Umbilical cord (tissue), 2 donors: ENCODE data around the gene ASB2. TPM values are rescaled to one million over a fixed set of nuclear protein-coding genes. Genes with fewer than 3 reads are reported as not detected.

Experiments used
- DNase-seq: peaks from one replicate; pipeline ENCODE4 v3.0.0-alpha.2; 2015; ENCODE audit warnings: low spot score
- total RNA-seq: library from RNA; depleted of rRNA; stranded (reverse); fragments of >200 nt; gene quantifications from one replicate; pipeline ENCODE4 v1.2.3, GENCODE V29; 2014; ENCODE audit warnings: low replicate concordance; ENCODE audit not compliant: insufficient read depth

ASB2 gene
- total RNA-seq, 1 donor from 2014 or later = 35.4 TPM

GRCh38 chr14:93963692-93964091, 12.7 kb downstream of the ASB2 start:
- DNase-seq = no peak

- no peak for DNase-seq
Measured at GRCh38 chr14:93962701-93963601, 13.4 kb downstream of the ASB2 start.

DNA sequence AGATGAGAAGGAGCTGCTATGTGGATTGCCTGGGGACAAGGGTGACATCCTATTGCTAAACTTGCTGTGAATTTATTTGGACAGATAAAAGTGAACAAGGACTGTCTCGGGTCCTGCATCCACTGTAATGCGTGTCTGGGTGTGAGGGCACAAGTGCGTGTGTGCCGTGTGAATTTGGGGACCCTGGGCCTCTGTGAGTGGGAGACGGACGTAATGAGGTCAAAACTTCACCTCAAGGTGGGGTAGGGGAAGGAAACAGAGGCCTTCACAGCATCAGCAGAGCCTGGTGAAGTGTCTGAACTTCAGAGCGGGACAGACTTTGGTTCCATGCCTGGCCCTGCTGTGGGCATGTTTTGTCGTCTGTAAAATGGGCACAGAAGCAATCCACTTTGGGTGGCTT, 14.8 kb downstream of the ASB2 start:
- no peak for DNase-seq

GRCh38 chr14:93960774-93961438, 15.5 kb downstream of the ASB2 start:
- DNase-seq = no peak

GRCh38 chr14:93960108-93960475, 16.3 kb downstream of the ASB2 start:
- no peak for DNase-seq

- DNase-seq = peak; percentile 84
Measured at GRCh38 chr14:93959239-93960107, 16.9 kb downstream of the ASB2 start.

DNA sequence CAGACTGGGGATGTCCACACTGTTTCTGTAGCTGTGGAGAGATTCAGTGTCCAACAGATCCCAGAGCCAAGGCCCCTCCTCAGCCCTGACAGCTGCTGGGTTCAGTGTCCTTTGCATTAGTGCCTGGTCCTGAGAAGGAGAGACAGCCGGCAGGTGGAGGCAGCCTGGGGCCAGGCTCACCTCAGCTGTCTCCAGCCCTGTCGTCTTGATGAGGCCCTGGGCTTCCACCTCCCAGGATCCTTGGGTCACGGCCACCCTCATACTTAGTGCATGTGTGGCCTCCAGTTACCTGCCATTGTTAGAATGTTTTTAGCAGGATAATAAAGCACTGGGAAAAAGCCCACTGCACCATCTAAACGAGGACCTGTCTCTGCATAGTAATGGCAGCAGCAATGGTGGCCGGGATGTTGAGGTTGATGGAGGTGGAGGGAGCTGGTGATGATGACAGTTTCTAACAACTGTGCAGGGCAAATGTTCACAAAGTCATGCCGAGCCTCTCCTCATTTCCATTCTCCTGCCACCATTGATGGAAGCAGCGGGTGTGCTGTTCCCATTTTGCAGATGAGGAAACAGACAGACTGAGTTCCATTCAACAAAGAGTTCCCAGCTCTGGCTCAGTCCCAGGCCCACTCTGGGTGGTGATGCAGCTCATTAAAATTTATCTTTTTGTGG, 17.7 kb downstream of the ASB2 start:
- no peak for DNase-seq

DNA sequence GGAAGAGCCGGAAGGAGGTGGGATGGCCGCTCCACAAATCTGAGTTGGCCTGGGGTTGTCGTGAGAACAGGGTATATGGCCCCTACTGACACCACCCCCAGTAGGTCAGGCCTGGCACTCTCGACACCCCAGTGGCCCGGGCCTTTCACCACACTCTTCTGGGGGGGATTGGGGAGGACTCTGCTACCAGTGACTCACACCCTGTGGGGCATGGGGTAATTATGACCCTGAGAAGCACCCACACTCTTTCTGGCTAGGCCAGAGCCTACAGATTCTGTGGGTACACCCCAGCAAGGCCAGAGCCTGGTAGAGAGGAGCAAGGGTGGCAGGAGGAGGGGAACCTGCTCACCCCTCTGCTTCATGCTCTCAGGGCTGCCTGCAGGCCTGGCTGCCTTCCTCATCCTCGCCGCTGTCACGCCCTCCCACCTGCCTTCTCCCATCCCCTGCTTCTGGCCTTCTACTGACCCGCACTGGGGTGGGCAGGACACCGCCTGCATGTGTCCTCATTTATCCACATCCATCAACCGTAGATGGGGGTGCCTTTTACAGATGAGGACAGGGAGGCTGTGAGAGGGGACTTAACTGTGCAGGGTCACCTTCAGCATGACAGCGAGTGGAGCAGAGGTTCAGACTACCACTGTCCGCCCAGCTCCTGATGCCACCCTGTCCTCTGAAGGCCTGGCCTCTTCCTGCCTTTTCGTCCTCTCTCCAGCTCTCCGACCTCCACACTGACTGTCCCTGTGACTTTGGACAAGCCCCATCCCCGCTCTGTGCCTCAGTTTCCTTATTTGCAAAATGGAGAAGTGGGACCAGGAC, 18.4 kb downstream of the ASB2 start:
- DNase-seq = no peak

GRCh38 chr14:93957333-93957710, 19.0 kb downstream of the ASB2 start:
- DNase-seq = no peak

DNA sequence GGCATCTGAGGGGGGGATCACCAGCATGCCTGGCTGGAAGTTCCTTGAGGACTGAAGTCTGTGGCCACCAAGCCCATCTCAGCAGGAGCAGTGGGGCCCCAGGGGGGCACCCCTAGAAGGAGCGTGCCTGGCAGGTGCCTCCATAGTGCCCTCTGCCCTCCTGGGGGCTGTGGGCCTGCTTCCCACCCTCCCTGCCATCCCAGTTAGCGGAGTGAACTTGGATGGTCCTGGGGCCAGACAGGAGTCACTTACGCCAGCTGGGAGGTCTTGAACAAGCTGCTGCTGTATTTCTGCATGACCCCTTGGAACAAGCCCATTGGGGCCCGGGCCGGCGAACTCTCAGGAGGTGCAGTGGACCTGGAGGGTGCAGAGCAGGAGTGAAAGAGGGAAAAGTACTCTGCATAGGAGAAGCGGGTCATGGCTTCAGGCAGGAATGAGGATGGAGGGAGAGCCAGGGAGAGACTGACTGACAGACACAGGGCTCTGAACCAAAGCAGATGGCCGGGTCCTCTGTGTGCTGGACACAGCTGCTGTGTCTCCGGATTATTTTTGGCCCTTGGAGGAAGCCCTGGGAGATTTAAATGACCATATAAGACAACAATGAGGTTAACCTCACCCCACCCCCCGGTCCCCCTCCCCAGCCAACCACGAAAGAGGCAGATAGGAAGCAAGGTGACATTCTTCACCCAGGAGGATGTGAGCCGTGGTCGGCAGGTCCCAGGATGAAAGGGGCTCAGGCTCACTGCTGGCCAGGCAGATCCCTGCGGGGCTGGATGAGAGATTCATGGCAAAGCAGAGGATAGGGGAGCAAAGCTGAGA, 19.6 kb downstream of the ASB2 start:
- DNase-seq = no peak

- no peak for DNase-seq
Measured at GRCh38 chr14:93955850-93956481, 20.4 kb downstream of the ASB2 start.

- DNase-seq = no peak
Measured at GRCh38 chr14:93954900-93955849, 21.2 kb downstream of the ASB2 start.

- DNase-seq = no peak
Measured at GRCh38 chr14:93954516-93954830, 21.9 kb downstream of the ASB2 start.

DNA sequence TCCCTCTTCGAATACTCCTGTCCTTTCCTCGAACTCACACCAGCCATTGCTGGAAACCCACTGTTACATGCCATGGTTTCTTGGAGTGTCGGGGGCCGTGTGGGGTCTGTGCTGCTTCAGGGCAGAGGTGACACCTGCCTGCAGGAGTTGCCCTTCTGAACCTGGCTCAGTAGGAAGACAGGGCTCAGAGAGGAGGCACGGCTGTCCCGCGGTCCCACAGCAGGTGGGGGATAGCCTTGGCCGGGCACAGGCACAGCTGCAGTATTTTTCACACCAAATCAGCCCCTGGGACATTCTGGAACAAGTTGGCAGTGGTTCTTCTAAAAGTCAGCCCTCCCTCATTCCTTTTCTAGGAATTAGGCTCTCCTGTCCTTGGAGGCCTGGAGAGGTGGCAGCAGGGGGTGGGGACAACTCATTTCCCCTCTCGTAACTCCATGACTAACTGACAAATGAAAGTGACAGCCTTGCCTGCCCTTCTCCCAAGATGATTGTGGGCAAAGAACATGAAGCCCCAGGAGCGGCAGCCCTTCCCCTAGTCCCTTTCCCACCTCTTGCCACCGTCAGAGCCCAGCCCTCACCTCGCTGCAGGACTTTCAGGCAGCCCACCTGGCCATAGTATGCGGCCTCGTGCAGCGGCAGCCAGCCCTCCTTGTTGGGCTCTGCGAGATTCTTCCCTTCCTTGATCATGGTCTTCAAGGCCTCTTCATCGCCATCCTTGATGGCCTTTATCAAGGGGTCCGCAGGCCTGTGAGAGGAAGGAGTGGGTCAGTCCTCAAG, 22.4 kb downstream of the ASB2 start:
- no peak for DNase-seq

DNA sequence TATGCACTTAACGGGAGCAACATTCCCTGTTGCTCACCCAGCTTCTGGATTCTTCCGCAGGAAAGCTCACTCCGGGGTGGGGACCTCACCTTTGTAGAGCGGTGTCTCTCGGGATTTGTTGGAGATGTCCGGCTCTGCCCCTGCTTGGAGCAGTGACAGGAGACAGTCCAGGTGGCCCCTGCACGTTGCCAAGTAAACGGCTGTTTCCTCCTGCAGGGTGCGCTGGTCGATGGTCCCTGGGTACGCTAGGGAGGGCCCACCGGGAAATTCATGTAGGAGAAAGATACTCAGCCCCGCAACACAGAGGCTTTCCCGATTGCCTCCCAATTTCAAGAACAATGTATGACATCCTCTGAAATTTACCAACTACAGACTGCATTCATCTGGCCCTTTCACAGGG, 23.1 kb downstream of the ASB2 start:
- DNase-seq = no peak

- no peak for DNase-seq
Measured at GRCh38 chr14:93952829-93953228, 23.5 kb downstream of the ASB2 start.
